Liver (tissue), 3 donors: Measurements from ENCODE around the gene FRMD4A.

Experiments used
- CTCF ChIP-seq: fragments of 150-350 bp; IDR thresholded peaks from 2 replicates; pipeline ENCODE4 v1.5.1; 2017; ENCODE audit warnings: improper control_type of control experiment, low read depth, low read length; ENCODE audit not compliant: missing input control
- FOXA2 ChIP-seq: IDR thresholded peaks from 2 replicates; pipeline ENCODE4 v1.6.1; 2016; ENCODE audit warnings: antibody characterized with exemption
- GABPA ChIP-seq, 2 donors: IDR thresholded peaks in 1 of 2; conservative IDR thresholded peaks in 1 of 2; 2 replicates each; pipeline ENCODE4 v1.6.1; 2016; ENCODE audit warnings: antibody characterized with exemption in 2 of 2, mild to moderate bottlenecking in 1 of 2, moderate library complexity in 1 of 2
- HNF4G ChIP-seq: IDR thresholded peaks from 2 replicates; pipeline ENCODE4 v1.6.1; 2016; ENCODE audit warnings: antibody characterized with exemption
- JUND ChIP-seq, 2 donors: IDR thresholded peaks; 2 replicates each; pipeline ENCODE4 v1.6.1; 2016; ENCODE audit warnings: antibody characterized with exemption in 2 of 2
- MAX ChIP-seq: IDR thresholded peaks from 2 replicates; pipeline ENCODE4 v1.6.1; 2016; ENCODE audit warnings: antibody characterized with exemption
- NR2F2 ChIP-seq: IDR thresholded peaks from 2 replicates; pipeline ENCODE4 v1.6.1; 2016; ENCODE audit warnings: antibody characterized with exemption
- RAD21 ChIP-seq, 2 donors: IDR thresholded peaks; 2 replicates each; pipeline ENCODE4 v1.6.1; 2016; ENCODE audit warnings: antibody characterized with exemption in 2 of 2, mild to moderate bottlenecking in 2 of 2
- REST ChIP-seq: IDR thresholded peaks from 2 replicates; pipeline ENCODE4 v1.6.1; 2016; ENCODE audit warnings: antibody characterized with exemption, mild to moderate bottlenecking
- TAF1 ChIP-seq: conservative IDR thresholded peaks from 2 replicates; pipeline ENCODE4 v1.6.1; 2016; ENCODE audit warnings: antibody characterized with exemption, mild to moderate bottlenecking
- YY1 ChIP-seq: IDR thresholded peaks from 2 replicates; pipeline ENCODE4 v1.6.1; 2016; ENCODE audit warnings: antibody characterized with exemption, mild to moderate bottlenecking
- ZBTB33 ChIP-seq: IDR thresholded peaks from 2 replicates; pipeline ENCODE4 v1.6.1; 2016; ENCODE audit warnings: antibody characterized with exemption
- TF ChIP-seq, protein P1 (sequence below): IDR thresholded peaks from 2 replicates; pipeline ENCODE4 v1.6.1; 2016; ENCODE audit warnings: antibody characterized with exemption
- donor health status: healthy.
- donor health status: healthy.

GRCh38 chr10:13754277-13754676 lies 576.4 kb downstream of the FRMD4A start:
- TF ChIP-seq TAF1 (no peak), CTCF (no peak), REST (no peak), RAD21 (IDR thresholded peaks at IDR 0.05) (no peak), GABPA (IDR thresholded peaks at IDR 0.05 in 1 of 2, conservative IDR thresholded peaks at IDR 0.05 in 1 of 2) (no peak), ZBTB33 (no peak), YY1 (no peak), JUND (IDR thresholded peaks at IDR 0.05) (no peak), HNF4G (no peak), MAX (no peak), NR2F2 (no peak), FOXA2 (no peak)
- TF ChIP-seq, protein P1, sequence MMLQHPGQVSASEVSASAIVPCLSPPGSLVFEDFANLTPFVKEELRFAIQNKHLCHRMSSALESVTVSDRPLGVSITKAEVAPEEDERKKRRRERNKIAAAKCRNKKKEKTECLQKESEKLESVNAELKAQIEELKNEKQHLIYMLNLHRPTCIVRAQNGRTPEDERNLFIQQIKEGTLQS = no peak
